SK-N-MC (cell line): ENCODE measurements around the gene SDK1.

ENCODE experiments used
- EZH2 ChIP-seq: fragments of 200-600 bp; sonication (generic); IDR thresholded peaks from one replicate; pipeline ENCODE4 v1.6.1; 2017; ENCODE audit warnings: antibody characterized with exemption
- POLR2AphosphoS5 ChIP-seq: IDR thresholded peaks from 2 replicates; pipeline ENCODE4 v1.6.1; 2012; ENCODE audit warnings: mild to moderate bottlenecking, low read depth, low read length, borderline replicate concordance

DNA sequence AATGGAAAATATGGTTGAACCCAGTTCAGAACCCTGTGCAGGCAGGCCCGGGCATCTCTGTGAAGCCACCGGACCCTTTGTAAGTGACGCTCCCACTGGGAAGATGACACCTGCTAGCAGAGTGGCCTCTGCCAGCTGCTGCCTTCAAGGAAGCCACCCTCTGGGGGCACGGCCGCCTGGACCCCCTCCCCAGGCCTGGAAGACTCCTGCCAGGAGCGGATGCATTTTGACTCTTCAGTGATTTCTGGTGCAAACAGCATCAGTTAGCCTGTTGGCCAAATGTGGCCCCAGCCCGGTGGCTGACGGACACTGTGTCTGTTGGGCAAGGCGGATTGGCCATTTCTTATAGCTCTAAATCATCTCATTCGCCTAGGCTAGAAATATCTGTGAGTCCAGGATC is 867.0 kb downstream of the SDK1 start:
- TF ChIP-seq POLR2AphosphoS5: no peak
- TF ChIP-seq EZH2: no peak
